SK-N-MC (cell line): ENCODE measurements around the gene PEX11B.

ENCODE experiments used
- EZH2 ChIP-seq: fragments of 200-600 bp; sonication (generic); IDR thresholded peaks from one replicate; pipeline ENCODE4 v1.6.1; 2017; ENCODE audit warnings: antibody characterized with exemption
- POLR2AphosphoS5 ChIP-seq: IDR thresholded peaks from 2 replicates; pipeline ENCODE4 v1.6.1; 2012; ENCODE audit warnings: mild to moderate bottlenecking, low read depth, low read length, borderline replicate concordance

- no peak for TF ChIP-seq POLR2AphosphoS5
- TF ChIP-seq EZH2, result no peak
Observed at GRCh38 chr1:145908653-145909052, 9.9 kb downstream of the PEX11B start.
